IMR-90 (cell line): ENCODE measurements around the gene LINC01488.

Experiments used
- BHLHE40 ChIP-seq: fragments of 150-350 bp; IDR thresholded peaks from 2 replicates; pipeline ENCODE4 v1.6.1; 2016; ENCODE audit warnings: mild to moderate bottlenecking, low read depth, low read length
- CEBPB ChIP-seq: IDR thresholded peaks from 2 replicates; pipeline ENCODE4 v1.6.1; 2012; ENCODE audit warnings: low read depth, low read length, improper control_type of control experiment
- CHD1 ChIP-seq: IDR thresholded peaks from 2 replicates; pipeline ENCODE4 v1.6.1; 2012; ENCODE audit warnings: low read depth, low read length, improper control_type of control experiment
- CTCF ChIP-seq: conservative IDR thresholded peaks from 2 replicates; pipeline ENCODE4 v1.5.1; 2012; ENCODE audit warnings: mild to moderate bottlenecking, low read depth, low read length, improper control_type of control experiment
- ELK1 ChIP-seq: fragments of 150-350 bp; IDR thresholded peaks from 2 replicates; pipeline ENCODE4 v1.6.1; 2016; ENCODE audit warnings: low read depth, mild to moderate bottlenecking, low read length, moderate library complexity, borderline replicate concordance
- MXI1 ChIP-seq: IDR thresholded peaks from 2 replicates; pipeline ENCODE4 v1.6.1; 2012; ENCODE audit warnings: low read depth, mild to moderate bottlenecking, low read length, moderate library complexity, borderline replicate concordance
- POLR2A ChIP-seq: IDR thresholded peaks from 2 replicates; pipeline ENCODE4 v1.6.1; 2012; ENCODE audit warnings: mild to moderate bottlenecking, low read depth, low read length
- RAD21 ChIP-seq: IDR thresholded peaks from 2 replicates; pipeline ENCODE4 v1.6.1; 2012; ENCODE audit warnings: low read length, improper control_type of control experiment
- RFX5 ChIP-seq: IDR thresholded peaks from 2 replicates; pipeline ENCODE4 v1.8.0; 2012; ENCODE audit warnings: low read depth, mild to moderate bottlenecking, low read length, moderate library complexity
- SMC3 ChIP-seq: fragments of 150-350 bp; IDR thresholded peaks from 2 replicates; pipeline ENCODE4 v1.6.1; 2016; ENCODE audit warnings: low read depth, mild to moderate bottlenecking, antibody characterized with exemption, low read length, moderate library complexity

GRCh38 chr11:69473276-69473845 is 8.1 kb upstream of the LINC01488 start:
- TF ChIP-seq CTCF = no peak
- no peak for TF ChIP-seq POLR2A
- no peak for TF ChIP-seq RAD21
- no peak for TF ChIP-seq ELK1
- TF ChIP-seq CEBPB = no peak
- no peak for TF ChIP-seq BHLHE40
- no peak for TF ChIP-seq RFX5
- no peak for TF ChIP-seq MXI1
- no peak for TF ChIP-seq SMC3
- TF ChIP-seq CHD1 = no peak
